Activated naive CD8-positive, alpha-beta T cell treated with anti-CD3 and anti-CD28 coated beads, Interleukin-2, amount 10 ng/mL, durations not matched to agents 7 days and 5 days (primary cell): ENCODE data around the gene FSTL4. TPM values are rescaled to one million over a fixed set of nuclear protein-coding genes. Genes with fewer than 3 reads are reported as not detected.
"Not testable (repeated sequence)": the region's sequence is repeated elsewhere in the genome, so short reads cannot be mapped to it uniquely, and the experiment has no call there.

Source experiments
- ATAC-seq: fragments of 150-1000 bp; cut with Tn5 transposase; one replicate; pipeline ENCODE4 v1.10.0; 2021; ENCODE audit warnings: low read depth, moderate library complexity
- POLR2A ChIA-PET: fragments of 350-600 bp; sonication (Branson Sonifier 250); formaldehyde crosslinking; loops from one replicate; lab custom pipeline; 2021; ENCODE audit warnings: antibody characterized with exemption; lab: Charles Lee
- DNase-seq: peaks from one replicate; pipeline ENCODE4 v3.0.0; 2021
- H3K27ac Mint-ChIP-seq: one replicate; pipeline ENCODE4 v1.8.0; 2022; ENCODE audit warnings: mild to moderate bottlenecking, mixed read lengths
- H3K27me3 Mint-ChIP-seq: one replicate; pipeline ENCODE4 v1.8.0; 2022; ENCODE audit warnings: mild to moderate bottlenecking, moderate library complexity, mixed read lengths
- H3K36me3 Mint-ChIP-seq: one replicate; pipeline ENCODE4 v1.8.0; 2021; ENCODE audit warnings: mild to moderate bottlenecking, mixed read lengths
- H3K4me1 Mint-ChIP-seq: one replicate; pipeline ENCODE4 v1.8.0; 2021; ENCODE audit warnings: mixed read lengths
- H3K4me3 Mint-ChIP-seq: one replicate; pipeline ENCODE4 v1.8.0; 2022; ENCODE audit warnings: mild to moderate bottlenecking, moderate library complexity, mixed read lengths
- H3K9me3 Mint-ChIP-seq: one replicate; pipeline ENCODE4 v1.8.0; 2021; ENCODE audit warnings: mixed read lengths
- total RNA-seq, 2 experiments: library from RNA; stranded (reverse); gene quantifications; one replicate each; pipeline ENCODE4 v1.2.3, GENCODE V29; 2021

Gene FSTL4
- total RNA-seq, 2 experiments from 2014 or later: 0.26 to 0.83 TPM

DNA sequence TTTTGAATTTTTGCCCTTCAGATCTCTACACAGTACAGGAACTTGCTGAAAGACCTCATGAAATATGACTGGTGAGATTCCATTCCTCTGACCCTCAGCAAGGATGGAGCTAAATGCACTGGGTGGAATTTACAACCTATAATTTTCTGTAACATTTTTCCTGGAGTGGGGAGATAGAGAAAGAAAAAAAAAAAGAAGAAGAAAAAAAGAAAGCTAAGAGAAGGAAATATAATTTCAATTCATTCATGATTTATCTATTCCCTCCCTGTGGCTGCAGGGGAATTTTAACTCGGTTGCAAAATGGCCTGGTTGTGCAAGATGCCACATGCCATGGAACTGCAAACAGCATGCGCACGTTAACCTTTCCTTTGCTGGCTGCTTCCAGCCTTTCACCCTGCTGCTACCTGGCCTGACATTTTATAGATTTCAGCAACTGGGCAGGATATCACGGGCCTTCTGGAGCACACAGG lies 155.4 kb downstream of the FSTL4 start:
- DNase-seq: no peak
- peaks cover 4% of the 10 kb centered on the region for H3K27me3 Mint-ChIP-seq
- H3K4me1 Mint-ChIP-seq: no peaks in the 10 kb centered on the region
- no peaks in the 10 kb centered on the region for H3K9me3 Mint-ChIP-seq
- no peak overlapping the region for H3K4me3 Mint-ChIP-seq
- no peak for ATAC-seq
- POLR2A ChIA-PET: no interaction called here
- H3K27ac Mint-ChIP-seq: no peak overlapping the region
- H3K36me3 Mint-ChIP-seq: no peaks in the 10 kb centered on the region

DNA sequence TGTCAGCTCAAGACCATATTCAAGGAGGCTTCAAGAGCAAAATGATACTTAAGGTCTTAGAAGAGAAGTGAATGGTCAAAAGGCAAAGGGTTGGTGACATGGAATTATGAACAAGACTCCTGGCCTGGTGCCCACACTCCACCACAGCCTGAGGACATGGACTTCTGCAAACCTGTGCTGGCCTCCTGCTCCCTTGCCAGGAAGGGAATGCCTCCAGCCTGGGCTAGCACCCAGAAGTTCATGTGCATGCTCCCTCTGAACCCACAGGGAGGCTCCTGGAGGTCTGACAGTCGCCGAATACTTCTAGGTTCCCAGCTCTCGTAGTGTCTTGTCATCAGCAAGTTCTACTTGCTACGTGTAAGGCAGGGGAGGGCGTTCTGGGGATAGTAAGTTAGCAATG lies 156.7 kb downstream of the FSTL4 start:
- no peak overlapping the region for H3K4me3 Mint-ChIP-seq
- no peaks in the 10 kb centered on the region for H3K36me3 Mint-ChIP-seq
- no peaks in the 10 kb centered on the region for H3K4me1 Mint-ChIP-seq
- H3K27me3 Mint-ChIP-seq: peaks cover 4% of the 10 kb centered on the region
- DNase-seq (no peak), ATAC-seq (no peak)
- H3K27ac Mint-ChIP-seq: no peak overlapping the region
- POLR2A ChIA-PET: no interaction called here
- H3K9me3 Mint-ChIP-seq: no peaks in the 10 kb centered on the region

DNA sequence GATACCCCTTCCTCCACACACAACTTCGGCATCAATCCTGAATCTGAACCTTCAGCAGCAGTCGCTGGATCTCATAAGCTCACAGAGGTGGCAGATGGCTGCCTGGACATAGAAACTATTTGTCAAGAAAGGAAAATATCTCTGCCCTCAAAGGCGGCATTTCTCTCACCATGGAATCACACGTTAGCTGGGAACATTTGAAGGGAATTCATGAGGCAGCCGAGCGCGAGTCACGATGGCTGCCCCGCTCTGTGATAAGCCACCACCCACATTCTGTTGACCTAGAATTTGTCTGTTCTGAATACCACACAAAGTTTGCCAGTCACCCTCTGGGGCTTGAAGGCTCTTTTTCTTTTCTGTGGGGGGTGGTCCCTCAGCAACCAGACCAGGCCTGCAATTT lies 157.9 kb downstream of the FSTL4 start:
- no peak overlapping the region for H3K4me3 Mint-ChIP-seq
- POLR2A ChIA-PET: no interaction called here
- no peaks in the 10 kb centered on the region for H3K9me3 Mint-ChIP-seq
- no peak overlapping the region for H3K27ac Mint-ChIP-seq
- H3K4me1 Mint-ChIP-seq: no peaks in the 10 kb centered on the region
- DNase-seq: no peak
- peaks cover 4% of the 10 kb centered on the region for H3K27me3 Mint-ChIP-seq
- no peak for ATAC-seq
- no peaks in the 10 kb centered on the region for H3K36me3 Mint-ChIP-seq

DNA sequence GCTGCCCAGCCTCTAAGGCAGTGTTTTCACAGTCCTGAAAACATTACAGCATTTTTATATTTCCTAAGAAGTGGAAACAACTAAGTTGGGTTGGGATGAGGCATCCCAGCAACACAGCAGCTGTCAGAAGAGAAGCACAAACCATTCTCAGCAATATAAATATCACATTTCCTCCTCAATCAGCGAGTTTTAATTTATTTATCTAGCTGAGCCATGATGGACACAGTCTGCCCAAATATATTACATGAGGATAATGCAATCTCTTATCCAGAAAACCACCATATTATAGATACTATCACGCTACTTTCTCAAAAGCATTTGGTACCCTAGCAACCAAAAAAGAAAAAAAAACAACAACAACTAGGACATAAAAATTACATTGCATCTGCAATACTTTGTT lies 158.5 kb downstream of the FSTL4 start:
- H3K36me3 Mint-ChIP-seq: no peaks in the 10 kb centered on the region
- ATAC-seq: no peak
- H3K27me3 Mint-ChIP-seq: peaks cover 4% of the 10 kb centered on the region
- H3K27ac Mint-ChIP-seq: no peak overlapping the region
- H3K4me3 Mint-ChIP-seq: no peak overlapping the region
- no peak for DNase-seq
- H3K9me3 Mint-ChIP-seq: no peaks in the 10 kb centered on the region
- H3K4me1 Mint-ChIP-seq: no peaks in the 10 kb centered on the region
- POLR2A ChIA-PET: no interaction called here

DNA sequence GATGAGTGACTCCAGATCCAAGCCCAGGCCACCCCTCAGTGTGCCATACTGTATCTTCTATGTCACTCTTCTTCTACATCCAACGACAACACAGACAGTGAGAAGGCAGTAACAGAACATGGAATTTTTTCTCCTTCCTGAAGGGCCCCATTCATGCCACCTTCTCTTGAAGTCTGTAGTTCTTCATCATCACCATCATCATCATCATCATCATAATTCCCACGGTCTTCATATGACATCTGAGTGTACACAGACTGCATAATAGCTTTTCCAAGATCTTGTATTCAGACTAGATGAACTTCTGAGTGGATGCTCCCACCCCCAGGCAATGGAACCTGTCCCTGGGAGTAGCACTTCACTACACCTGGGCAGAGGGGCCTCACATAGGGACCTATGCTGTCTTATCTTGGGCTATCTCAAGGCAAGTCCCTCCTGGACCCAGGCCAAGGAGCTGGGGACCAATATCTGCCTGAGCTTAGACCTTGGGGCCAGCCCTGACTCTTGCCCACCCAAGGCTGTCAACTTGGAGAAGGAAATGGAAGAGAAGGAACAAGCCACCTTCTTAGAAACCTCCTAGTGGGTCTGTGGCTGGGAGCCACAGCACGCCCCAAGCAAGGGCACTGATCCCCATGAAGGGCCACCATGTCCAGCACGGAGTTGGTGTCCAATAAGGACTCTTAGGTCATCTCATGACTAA lies 159.1 kb downstream of the FSTL4 start:
- DNase-seq (no peak), ATAC-seq (no peak)
- no peak overlapping the region for H3K27ac Mint-ChIP-seq
- no peaks in the 10 kb centered on the region for H3K36me3 Mint-ChIP-seq
- H3K9me3 Mint-ChIP-seq: no peaks in the 10 kb centered on the region
- no peak overlapping the region for H3K4me3 Mint-ChIP-seq
- peaks cover 4% of the 10 kb centered on the region for H3K27me3 Mint-ChIP-seq
- H3K4me1 Mint-ChIP-seq: no peaks in the 10 kb centered on the region
- POLR2A ChIA-PET: no interaction called here

DNA sequence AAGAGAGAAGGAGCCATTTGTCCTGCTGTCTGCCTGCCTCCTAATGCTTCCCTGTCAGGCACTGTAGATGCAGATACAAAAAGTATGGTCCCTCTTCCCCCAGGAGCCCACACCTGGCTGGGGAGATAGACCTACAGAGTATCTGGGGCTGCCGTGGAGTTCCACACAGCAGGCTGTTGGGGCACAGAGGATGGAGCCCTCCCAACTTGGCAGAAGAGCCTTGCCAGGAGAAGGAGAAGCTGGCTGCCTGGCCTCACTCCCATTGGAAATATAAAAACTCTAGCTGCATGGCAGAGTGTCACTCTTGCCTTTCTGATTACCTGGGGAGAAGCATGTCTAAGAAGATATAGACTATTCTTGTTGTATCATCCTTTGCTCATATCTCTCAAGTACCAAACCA lies 160.4 kb downstream of the FSTL4 start:
- H3K4me3 Mint-ChIP-seq: no peak overlapping the region
- no peaks in the 10 kb centered on the region for H3K36me3 Mint-ChIP-seq
- POLR2A ChIA-PET: no interaction called here
- H3K4me1 Mint-ChIP-seq: no peaks in the 10 kb centered on the region
- no peaks in the 10 kb centered on the region for H3K9me3 Mint-ChIP-seq
- ATAC-seq: no peak
- peaks cover 6% of the 10 kb centered on the region for H3K27me3 Mint-ChIP-seq
- DNase-seq: no peak
- no peak overlapping the region for H3K27ac Mint-ChIP-seq

DNA sequence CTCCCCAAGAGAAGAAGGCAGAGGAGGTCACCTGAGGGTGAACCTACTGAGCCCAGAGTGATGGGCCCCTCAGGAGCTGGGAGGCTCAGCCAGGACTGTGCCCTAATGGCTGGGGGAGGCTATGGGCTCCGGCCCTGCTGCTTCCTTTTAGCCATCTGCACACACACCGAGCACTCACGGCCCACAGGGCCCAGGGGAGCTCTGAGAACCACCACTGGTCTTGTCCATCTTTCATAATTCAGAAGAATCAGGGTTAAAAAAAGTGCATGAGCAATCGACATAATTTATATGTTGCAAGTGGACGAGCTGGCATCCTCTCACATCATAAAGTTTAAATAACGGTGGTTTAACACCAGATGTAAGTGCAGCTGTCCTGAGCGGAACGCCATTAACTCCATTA lies 162.1 kb downstream of the FSTL4 start:
- Mint-ChIP-seq H3K27me3 (peaks cover 6% of the 10 kb centered on the region), H3K4me1 (no peaks in the 10 kb centered on the region), H3K27ac (no peak overlapping the region), H3K4me3 (no peak overlapping the region), H3K36me3 (no peaks in the 10 kb centered on the region), H3K9me3 (no peaks in the 10 kb centered on the region)
- ATAC-seq: no peak
- DNase-seq: no peak
- POLR2A ChIA-PET: no interaction called here

DNA sequence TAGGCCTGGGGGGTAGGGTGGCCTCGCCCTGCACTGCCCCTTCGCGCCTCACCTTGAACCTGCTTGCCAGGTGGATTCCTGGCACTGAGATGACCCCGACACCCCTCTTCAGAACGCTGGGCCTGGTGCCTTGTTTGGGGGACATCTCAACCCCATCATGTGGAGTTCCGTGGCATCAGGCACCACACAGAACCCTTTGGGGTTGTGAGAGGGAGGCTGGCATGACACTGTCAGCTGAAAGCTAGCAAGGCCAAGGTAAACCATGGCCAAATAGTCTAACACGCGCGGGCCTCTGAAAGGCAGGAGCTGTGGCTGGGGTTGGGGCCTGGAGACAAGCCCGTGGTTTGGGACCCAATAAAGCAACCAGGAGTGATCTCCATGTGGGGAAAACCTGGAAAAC lies 163.2 kb downstream of the FSTL4 start:
- H3K36me3 Mint-ChIP-seq: no peaks in the 10 kb centered on the region
- POLR2A ChIA-PET: no interaction called here
- H3K27ac Mint-ChIP-seq: no peak overlapping the region
- ATAC-seq (no peak), DNase-seq (no peak)
- H3K4me1 Mint-ChIP-seq: no peaks in the 10 kb centered on the region
- peaks cover 6% of the 10 kb centered on the region for H3K27me3 Mint-ChIP-seq
- no peak overlapping the region for H3K4me3 Mint-ChIP-seq
- H3K9me3 Mint-ChIP-seq: no peaks in the 10 kb centered on the region

DNA sequence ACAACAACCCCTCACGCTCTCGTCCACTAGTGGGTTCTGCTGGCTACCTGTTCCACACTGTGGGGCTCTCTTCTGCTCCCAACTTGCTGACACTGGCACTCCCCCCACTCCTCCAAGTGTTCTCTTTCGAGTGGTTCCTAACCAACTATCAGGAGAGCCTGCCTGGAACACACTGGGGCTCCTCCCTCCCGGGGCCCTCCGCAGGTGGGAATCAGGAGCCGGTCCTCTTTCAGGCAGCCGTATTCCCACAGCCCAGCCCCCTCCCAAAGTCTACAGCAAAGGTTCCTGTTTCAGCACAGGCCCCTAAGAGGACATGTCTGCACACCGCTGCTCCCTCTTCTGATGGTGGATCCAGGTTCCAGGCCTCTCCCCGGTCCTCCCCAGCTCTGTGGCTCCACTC lies 165.9 kb downstream of the FSTL4 start:
- H3K4me3 Mint-ChIP-seq: no peak overlapping the region
- no peaks in the 10 kb centered on the region for H3K36me3 Mint-ChIP-seq
- ATAC-seq (no peak), DNase-seq (no peak)
- H3K27me3 Mint-ChIP-seq: peaks cover 1% of the 10 kb centered on the region
- H3K27ac Mint-ChIP-seq: no peak overlapping the region
- POLR2A ChIA-PET: no interaction called here
- H3K9me3 Mint-ChIP-seq: no peaks in the 10 kb centered on the region
- H3K4me1 Mint-ChIP-seq: no peaks in the 10 kb centered on the region

DNA sequence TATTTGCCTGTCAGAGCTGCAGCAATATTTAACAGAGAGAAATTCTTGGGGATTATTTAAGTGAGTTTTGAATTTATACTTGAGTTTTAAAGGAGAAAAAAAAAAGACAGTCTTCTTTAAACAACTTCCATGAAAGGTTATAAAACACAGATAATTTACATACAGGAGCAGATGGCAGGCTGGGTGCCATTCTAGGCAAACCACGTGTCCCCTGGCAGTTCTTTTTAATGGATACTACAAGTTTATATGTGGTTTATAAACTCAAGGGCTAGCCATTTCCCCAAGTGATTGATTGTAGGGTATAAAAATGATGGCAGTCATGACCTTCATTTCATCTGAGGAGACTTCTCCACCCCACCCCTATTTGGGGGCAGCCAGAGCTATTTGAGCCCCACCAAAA lies 166.6 kb downstream of the FSTL4 start:
- no peaks in the 10 kb centered on the region for H3K36me3 Mint-ChIP-seq
- peaks cover 1% of the 10 kb centered on the region for H3K27me3 Mint-ChIP-seq
- POLR2A ChIA-PET: no interaction called here
- no peak overlapping the region for H3K27ac Mint-ChIP-seq
- H3K4me1 Mint-ChIP-seq: no peaks in the 10 kb centered on the region
- DNase-seq: no peak
- no peak for ATAC-seq
- H3K9me3 Mint-ChIP-seq: no peaks in the 10 kb centered on the region
- no peak overlapping the region for H3K4me3 Mint-ChIP-seq

DNA sequence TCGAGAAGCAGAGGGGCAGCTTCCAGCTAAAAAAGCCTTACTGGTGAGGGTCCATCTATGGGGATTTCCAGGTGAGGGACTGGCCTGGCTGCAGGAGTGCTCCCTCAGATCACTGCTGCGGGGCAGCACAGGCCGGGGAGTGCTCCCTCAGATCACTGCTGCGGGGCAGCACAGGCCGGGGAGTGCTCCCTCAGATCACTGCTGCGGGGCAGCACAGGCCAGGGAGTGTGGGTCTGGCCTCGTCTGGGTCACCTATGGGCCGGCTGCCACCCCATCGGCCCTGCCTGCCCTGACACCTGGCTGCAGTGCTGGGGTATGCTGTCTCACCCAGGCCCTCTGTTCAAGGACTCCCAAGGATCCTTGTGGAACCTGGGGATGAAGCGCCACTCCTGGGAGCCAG lies 167.1 kb downstream of the FSTL4 start:
- POLR2A ChIA-PET, DNase-seq, H3K4me3 Mint-ChIP-seq, H3K27ac Mint-ChIP-seq, H3K4me1 Mint-ChIP-seq, H3K27me3 Mint-ChIP-seq, H3K9me3 Mint-ChIP-seq, H3K36me3 Mint-ChIP-seq, ATAC-seq: not testable (repeated sequence)

DNA sequence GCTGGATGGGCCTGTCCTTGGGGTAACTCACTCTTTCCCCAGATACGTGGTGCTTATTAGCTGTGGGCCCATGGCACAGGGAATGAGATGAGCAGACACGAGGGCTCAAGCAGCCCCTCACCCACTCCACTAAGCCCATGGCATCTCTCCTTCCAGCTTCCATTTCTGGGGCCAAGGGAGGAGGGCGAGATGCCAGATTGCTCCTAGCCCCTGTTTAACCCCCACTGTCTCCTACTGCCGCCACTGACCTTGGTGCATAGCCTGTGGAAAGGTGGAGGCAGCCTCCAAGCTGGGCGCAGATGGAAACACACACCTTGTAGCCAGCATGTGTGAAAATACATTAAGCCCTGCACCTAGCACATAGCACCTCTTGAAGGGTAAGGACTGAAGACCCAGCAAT lies 167.6 kb downstream of the FSTL4 start:
- no peak overlapping the region for H3K27ac Mint-ChIP-seq
- POLR2A ChIA-PET: no interaction called here
- ATAC-seq: no peak
- H3K27me3 Mint-ChIP-seq: peaks cover 1% of the 10 kb centered on the region
- no peaks in the 10 kb centered on the region for H3K36me3 Mint-ChIP-seq
- no peak for DNase-seq
- H3K4me1 Mint-ChIP-seq: no peaks in the 10 kb centered on the region
- H3K9me3 Mint-ChIP-seq: no peaks in the 10 kb centered on the region
- H3K4me3 Mint-ChIP-seq: no peak overlapping the region

DNA sequence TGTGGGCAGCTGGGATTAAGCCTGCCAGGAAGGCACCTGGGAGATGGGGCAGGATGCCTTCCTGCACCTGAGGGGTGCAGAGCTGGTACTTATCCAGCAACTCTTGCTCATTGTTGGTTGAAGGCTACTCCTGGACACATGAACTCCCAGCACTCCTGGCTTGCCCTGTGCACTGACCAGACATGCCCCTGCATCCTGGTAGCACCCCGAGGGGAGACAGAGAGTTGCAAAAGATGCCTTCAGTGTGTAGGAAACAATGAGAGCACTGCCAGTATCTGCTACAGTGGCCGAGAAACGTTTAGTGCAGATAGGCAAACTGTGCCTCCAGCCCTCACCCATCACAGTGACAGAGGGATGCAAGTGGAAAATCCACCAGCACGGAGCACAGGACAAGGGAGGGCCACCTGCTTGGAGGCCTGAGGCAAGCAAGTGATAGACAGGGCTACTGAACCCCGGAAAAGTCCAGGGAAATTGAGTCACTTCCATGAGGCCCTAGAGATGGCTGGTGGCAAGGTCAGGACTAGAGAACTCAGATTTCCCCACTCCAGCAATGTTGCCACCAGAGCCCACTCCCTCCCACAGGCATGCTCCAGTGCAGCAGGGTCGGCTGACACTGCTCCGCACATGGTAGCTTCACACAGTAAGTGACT lies 171.1 kb downstream of the FSTL4 start:
- Mint-ChIP-seq H3K4me1 (no peaks in the 10 kb centered on the region), H3K4me3 (no peak overlapping the region), H3K27ac (no peak overlapping the region), H3K9me3 (no peaks in the 10 kb centered on the region), H3K36me3 (no peaks in the 10 kb centered on the region), H3K27me3 (peaks cover 8% of the 10 kb centered on the region)
- POLR2A ChIA-PET: no interaction called here
- no peak for ATAC-seq
- DNase-seq: no peak

DNA sequence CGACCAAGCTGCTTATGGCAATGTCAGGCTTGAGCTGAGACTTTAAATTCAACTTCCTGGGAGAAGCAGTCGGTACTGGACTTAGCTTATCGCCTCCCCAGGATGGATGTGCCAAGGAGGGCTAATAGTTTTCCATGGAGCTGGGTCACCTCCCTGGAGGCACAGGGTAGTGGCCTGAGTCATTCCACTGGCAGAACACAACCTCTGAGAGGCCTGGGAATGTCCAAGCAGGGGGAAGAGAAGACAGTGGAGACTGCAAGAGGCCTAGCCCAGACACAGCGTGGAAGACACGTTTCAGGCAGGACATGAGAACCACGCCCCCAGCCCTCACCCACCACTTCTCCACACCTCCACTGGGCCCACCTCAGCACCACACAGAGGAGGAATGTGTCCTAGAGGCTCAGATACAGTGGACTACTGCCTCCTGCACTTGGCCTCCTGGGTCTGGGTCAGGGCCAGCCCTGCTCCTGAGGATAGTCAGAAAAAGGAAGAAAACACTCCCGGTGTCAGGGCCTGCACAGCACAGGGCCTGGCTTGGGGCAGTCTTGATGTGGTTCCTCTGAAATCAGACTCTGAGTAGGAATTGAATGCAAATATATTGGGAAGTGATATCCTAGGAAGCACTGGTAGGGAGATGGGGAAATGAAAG lies 171.8 kb downstream of the FSTL4 start:
- no peaks in the 10 kb centered on the region for H3K36me3 Mint-ChIP-seq
- no peak overlapping the region for H3K27ac Mint-ChIP-seq
- no peaks in the 10 kb centered on the region for H3K4me1 Mint-ChIP-seq
- ATAC-seq (no peak), DNase-seq (no peak)
- POLR2A ChIA-PET: no interaction called here
- no peaks in the 10 kb centered on the region for H3K9me3 Mint-ChIP-seq
- H3K27me3 Mint-ChIP-seq: peaks cover 8% of the 10 kb centered on the region
- H3K4me3 Mint-ChIP-seq: no peak overlapping the region
